Measurements from ENCODE around the gene SEPTIN5.

SEPTIN5 gene

GRCh38 chr22:19729507-19729906 lies 15.2 kb downstream of the SEPTIN5 start:
- no peak for TF ChIP-seq CTCF (IDR thresholded peaks at IDR 0.05)

GRCh38 chr22:19730198-19730597 lies 15.9 kb downstream of the SEPTIN5 start:
- no peak for TF ChIP-seq CTCF (IDR thresholded peaks at IDR 0.05)

- TF ChIP-seq CTCF (IDR thresholded peaks at IDR 0.05), result peak; percentile 94
These were observed 16.5 kb downstream of the SEPTIN5 start for GRCh38 chr22:19730655-19731360.

GRCh38 chr22:19731361-19732135 lies 17.2 kb downstream of the SEPTIN5 start:
- no peak for TF ChIP-seq CTCF (IDR thresholded peaks at IDR 0.05)

- no peak for TF ChIP-seq CTCF (IDR thresholded peaks at IDR 0.05)
These were observed 18.3 kb downstream of the SEPTIN5 start for GRCh38 chr22:19732403-19733113.

- no peak for TF ChIP-seq CTCF (IDR thresholded peaks at IDR 0.05)
These were observed 19.5 kb downstream of the SEPTIN5 start for GRCh38 chr22:19733755-19734154.

- TF ChIP-seq CTCF (IDR thresholded peaks at IDR 0.05), result no peak
These were observed 19.9 kb downstream of the SEPTIN5 start for GRCh38 chr22:19734163-19734562.

Measured in LNCAP (cell line).